GM15510 (cell line): ENCODE data around the gene MACROD2.

Experiments
- POLR2A ChIP-seq: IDR thresholded peaks from 3 replicates; pipeline ENCODE4 v1.6.1; 2011; ENCODE audit warnings: borderline replicate concordance; ENCODE audit not compliant: insufficient read length; ENCODE audit errors: extremely low read depth

Gene MACROD2

DNA sequence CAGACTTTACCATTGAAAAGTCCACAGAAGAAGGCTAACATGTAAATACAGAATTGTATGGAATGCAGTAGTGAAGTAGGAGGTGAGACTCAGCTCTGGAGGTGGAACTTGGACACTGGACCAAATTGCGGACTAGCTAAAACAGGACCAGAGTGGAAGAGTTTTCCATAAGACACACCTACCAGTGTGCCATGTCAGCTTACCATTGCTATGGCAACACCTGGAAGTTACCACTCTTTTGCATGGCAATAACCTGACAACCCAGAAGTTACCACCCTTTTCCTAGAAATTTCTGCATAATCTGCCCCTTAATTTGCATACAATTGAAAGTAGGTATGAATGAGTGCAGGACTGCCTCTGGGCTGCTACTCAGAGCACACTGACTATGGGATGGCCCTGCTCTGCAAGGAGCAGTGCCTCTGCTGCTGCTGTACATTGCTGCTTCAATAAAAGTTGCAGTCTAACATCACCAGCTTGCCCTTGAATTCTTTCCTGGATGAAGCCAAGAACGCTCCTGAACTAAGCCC, 911.7 kb downstream of the MACROD2 start:
- no peak for TF ChIP-seq POLR2A

DNA sequence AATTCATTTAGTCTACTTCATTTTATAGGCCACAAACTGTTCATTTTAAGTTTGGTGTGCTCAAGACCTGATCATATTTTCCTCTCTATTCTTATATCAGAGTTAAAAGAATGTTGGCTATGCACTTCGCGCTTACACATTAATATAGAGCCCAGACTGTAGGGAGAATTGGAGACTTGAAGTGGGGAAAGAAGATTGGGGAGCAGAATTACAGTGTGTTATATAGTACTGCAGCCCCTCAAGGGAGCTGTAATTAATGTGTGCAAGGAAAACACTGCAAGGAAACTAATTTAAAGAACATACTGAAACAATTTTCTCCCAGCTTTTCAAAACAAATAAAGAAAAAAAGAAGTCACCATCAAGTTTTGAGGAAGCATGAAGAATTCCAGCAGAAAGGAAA, 914.8 kb downstream of the MACROD2 start:
- no peak for TF ChIP-seq POLR2A

DNA sequence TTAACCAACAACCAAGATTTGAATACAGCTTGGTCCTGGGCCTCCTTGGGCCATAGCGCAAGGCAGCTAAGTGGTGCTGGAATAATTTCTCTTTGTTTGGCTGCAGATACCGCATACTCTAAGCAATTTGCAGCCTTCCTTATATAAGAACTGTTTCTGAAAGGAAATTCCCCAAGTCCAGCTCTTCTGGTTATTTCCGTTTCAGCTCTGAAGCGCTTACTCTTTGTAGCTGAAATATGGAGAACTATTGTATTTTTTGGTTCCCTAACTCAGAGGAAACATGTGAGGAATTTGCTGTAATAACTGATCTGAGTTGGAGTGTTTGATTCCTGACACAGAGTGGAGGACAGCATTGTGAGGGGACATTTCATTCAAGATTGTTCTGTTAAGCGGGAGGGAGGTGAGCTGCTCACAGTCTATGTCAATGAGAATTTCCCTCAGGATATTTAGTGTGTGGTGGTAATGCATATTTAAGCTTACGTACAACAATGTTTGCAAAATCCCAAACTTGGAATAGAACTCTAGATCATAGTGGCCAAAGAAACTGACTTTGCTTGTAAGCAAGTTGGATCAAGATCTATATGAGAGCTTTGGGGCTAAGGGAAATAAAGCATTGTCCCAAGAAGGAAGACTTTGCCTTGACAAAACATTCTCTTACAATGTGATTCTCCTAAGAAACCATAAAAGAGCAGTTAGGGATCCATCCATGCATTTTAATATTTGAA, 918.7 kb downstream of the MACROD2 start:
- TF ChIP-seq POLR2A, result no peak

DNA sequence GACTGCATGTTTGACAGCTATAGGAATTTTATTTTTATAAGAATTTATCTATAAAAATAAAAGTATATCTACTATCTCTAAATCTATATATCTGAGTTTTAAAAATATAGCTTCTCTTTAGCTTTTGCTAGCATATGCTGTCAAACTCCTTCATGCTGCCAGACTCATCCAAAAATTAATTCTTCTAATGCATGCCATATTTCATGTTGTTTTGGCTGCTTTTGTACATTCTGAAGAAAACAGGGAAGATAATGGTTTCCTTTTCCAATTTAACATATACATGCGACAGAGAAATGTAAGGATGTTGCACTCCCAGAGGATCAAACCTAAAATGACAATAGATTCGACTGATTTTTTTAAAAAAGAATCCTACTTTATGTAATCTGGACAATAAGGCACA, 919.3 kb downstream of the MACROD2 start:
- no peak for TF ChIP-seq POLR2A

DNA sequence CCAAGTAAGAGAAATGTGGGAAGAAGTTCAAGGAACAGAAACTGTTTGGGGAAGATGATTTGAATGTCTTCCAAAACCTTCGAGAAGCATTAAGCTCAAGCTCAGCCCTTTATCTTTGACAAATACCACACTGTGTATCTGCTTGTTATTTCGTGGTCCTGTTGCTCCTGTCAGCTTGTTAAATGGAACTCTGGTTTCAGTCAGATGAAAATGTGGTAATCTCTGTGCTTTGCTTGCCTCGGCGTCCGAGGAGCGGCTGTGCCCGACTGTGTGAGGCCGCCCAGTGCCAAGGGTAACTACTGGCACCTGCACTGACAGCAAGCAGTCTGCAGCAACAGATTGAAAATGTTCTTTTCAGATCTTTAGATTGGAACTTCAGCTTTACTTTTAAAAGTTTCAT, 920.0 kb downstream of the MACROD2 start:
- no peak for TF ChIP-seq POLR2A

DNA sequence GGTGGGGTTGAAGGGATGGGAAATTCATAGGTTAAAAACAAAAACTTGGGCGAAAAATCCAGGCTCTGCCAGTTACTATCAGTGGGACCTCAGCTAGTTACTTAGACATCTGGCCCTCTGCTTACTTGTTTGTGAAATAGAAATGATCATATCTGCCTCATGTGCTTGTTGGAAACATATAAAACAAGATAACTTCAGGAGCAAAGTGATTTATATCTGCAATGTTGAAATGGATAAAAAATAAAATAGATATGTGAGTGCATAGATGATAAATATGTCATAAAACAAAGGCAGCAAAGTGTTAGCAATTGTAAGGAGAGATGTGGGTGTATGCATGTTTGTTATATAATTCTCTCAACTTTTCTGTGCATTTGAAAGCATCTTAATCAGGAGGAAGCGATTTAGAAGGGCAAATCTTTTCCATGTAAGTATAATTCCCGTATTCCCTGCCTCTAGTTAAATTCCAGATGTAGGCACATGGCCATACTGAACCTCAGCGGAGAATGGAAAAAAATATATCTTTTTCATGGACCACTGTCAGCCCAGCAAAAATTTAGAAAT, 921.1 kb downstream of the MACROD2 start:
- no peak for TF ChIP-seq POLR2A

DNA sequence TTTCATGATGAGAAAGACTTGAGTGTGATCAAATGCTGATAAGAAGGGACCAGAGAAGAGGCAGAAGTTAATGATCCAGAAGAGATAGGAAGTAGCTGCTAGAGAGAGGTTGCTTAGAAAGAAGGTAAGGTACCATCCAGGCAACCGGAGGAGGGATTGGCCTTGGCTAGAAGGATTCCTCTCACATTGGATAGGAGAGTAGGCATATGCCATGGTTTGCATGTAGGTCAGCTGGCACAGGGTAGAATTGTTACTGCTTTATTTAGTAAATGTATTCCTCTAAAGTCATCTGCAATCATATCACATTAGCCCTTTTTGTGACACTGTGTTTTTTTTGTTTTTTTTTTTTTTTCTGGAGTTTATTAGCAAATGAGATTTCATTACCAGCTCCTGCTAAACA, 923.0 kb downstream of the MACROD2 start:
- no peak for TF ChIP-seq POLR2A

DNA sequence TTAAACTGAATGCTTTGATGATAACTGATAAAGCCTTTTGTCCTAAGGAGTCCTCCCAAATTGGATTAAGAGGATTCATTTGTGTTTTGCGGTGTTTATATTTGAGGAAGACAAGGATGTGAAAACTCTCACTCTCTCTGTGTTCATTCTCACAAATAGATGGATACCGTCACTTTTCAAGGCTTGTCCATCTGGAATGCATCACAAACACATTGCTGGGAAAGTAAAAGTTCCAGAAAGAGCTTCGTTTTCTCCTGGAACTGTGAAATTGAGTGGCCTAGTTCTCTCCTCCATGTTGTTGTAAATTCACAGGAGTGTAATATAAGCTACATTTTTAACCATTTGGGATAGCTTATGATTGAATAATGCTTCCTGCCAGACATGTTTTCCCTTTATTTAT, 923.7 kb downstream of the MACROD2 start:
- TF ChIP-seq POLR2A, result no peak

DNA sequence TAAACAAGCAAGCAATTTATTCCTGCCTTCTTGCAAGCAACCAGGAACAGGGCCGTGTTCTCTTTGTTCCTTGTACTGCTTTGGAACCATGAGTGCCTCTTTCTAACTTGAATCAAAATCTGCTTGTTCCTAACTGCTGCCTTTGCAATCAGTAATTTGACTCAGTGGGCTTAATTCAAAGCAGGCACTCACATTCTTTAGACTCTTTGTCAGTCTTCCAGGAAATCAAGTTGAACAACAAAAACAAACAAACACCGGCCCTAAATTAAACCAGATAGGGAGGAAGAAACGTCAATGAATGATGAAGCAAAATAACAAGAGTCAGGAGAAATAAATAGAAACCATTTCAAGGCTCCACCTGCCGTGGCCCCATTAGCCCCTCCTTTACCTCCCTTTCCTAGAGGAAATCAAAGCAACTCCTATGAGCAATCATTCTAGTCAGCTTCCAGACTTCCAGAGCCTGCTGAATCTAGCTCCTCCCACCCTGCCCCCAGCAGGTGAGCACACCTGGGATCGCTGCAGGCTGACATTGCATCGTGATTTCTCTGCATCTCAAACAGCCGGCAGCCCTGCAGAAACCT, 924.3 kb downstream of the MACROD2 start:
- TF ChIP-seq POLR2A, result no peak

DNA sequence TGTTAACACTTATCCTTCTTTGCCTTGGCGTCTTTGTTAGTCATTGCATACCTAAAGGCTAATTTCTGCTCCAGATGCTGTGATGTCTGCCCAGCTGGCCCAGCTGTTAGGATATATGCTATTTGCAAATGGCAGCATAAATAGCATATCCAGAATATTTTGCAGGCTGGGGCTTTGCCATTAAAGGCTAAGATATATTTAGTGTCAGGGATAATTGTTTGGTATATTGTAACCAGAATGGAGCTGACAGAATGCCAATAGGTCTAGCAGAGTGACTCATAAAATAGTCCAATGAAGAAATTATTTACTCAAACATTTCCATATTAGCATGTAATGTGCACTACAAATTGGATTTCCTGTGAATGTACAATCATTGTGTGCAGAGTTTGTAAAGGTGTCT, 926.2 kb downstream of the MACROD2 start:
- no peak for TF ChIP-seq POLR2A

DNA sequence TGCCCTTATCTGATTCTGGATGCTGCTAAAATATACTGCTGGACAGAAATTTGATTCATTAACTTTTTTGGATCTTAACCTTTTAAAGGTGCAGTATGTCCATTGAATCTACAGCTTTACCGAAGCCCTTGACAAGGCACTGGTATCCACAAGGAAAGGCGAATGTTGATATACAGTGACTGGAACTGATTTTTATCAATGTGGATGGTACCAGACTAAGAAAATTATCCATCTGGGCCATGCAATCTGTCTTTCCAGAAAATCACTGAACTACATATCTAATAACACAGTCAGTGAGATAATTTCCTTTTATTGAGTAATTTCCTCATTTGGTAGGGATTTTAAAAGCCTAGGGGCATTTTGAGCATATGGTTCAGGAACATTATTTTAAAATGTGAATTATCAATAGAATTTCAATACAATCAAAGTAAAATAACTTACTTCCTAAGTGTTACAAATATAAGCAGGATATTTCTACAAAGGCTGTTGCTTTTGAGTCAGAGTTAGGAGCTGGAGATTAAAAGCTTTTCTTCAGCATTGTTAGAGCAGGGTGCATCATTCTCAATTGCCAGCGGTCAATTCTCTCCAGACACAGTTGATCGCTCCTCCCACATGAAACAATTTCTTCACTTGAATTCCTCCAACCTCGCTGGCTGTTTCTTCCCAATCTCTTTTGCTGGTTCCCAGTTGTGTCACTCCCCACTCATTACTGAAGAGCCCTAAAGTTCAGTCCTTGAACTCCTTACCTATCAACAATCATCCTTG, 927.4 kb downstream of the MACROD2 start:
- TF ChIP-seq POLR2A, result no peak

DNA sequence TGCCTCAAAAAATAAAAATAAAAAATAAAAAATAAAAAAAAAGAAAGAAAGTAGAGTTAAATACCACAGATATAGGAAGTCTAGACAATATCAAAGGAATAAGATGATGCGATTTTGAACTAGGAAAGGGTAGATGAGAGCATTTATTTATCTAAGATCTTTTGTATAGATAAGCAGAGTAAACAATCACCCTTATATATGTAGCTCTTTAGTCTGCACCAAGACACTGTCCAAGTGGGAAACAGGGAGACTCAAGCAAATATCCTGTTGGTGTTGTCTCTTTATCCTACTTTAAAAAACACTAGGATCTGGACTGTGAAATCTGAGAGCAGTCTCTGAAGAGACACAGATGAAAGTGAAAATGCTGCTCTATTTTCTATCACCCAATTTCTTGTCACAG, 929.1 kb downstream of the MACROD2 start:
- no peak for TF ChIP-seq POLR2A

DNA sequence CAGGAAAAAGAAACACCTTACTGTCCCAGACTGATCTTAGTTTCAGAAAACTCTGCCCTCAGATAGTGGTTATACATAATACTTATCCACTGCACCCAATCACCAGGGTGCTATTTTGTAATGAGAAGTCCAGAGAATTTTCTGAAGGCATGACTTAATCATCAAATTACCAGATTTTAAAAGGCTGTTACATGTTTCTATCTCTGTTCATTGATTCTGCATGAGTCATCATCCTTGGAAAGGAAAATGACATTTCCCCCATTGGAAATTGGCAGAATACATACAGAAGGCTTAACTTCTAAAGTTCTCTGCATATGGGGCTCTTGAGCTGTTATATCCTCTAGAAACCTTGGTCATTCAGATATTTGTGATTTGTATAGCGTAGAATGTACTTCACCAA, 930.0 kb downstream of the MACROD2 start:
- TF ChIP-seq POLR2A, result no peak

DNA sequence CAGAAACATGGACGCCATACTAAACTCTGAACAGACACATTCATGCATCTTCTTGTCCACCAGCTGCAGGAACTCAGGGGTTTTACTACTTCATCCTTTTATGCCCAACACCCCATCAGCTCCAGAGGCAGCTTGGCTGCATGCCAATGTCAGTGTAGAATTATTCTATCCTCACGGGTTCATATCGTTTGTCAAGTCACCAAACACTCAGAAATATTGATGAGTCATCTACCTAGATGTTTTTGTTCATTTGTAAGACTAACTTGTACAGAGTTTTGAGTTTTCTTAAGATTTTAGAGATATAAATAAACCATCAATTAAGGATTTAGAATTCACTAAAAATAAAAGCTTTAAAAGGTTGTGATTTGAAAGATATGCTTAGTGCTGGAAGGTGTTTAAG, 932.8 kb downstream of the MACROD2 start:
- no peak for TF ChIP-seq POLR2A

DNA sequence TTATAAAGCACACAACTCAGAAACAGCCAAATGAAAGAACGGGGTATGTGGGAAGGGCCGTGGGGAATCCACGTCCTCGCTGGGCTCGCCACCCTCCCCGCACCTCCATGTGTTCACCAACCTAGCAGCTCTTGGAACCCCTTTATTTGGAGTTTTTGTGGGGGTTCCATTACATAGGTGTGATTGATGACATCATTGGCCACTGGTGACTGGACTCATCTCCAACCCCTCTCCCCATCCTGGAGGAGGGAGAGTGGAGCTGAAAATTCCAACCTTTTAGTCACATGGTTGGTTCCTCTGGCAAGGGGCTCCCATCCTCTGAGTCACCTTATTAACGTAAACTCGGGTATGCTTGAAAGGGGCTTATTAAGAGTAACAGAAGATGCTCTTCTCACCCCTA, 934.1 kb downstream of the MACROD2 start:
- no peak for TF ChIP-seq POLR2A

DNA sequence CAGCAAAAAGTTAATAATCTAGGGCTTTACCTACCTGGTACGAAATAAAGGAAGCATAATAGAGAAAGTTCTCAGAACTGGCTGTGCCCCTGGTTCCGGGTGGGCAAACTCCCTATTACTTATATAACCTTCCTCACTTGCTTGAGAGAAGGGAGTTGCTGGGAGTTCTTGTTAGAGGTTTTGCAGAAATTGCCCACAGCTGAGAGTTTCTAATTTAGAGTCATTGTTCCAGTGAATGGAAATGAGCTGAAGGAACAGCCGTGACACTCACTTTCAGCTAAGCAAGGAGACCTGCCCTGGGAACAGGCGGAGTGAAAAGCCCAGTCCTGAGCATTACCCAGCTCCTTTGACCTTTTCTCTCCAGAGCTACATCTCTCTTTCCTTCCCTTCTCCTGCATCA, 936.7 kb downstream of the MACROD2 start:
- no peak for TF ChIP-seq POLR2A

DNA sequence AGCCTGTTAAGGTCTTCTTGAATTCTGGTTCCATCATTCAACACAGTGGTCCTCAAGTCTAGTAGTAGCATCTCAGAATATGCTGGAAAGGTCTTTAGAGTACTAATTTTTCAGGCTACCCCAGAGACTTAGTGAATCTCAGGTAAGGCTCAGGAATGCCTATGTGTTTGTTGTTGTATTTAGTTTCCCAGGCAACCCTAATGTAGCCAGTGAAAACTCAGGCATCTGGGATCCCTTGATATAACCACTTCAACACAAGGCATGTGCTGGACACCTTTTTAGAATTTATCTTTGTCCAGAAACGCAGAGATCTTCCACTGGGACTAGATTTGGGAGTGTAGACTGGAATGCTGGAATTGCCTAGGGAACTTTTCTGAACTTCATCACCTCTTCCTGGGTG, 940.0 kb downstream of the MACROD2 start:
- TF ChIP-seq POLR2A, result no peak
